HepG2 (cell line): Measurements from ENCODE around the gene HSPA1B. TPM values are rescaled to one million over a fixed set of nuclear protein-coding genes. Genes with fewer than 3 reads are reported as not detected.

ENCODE experiments used
- ARHGAP35 ChIP-seq: sonication (generic); formaldehyde crosslinking; IDR thresholded peaks from 2 replicates; pipeline ENCODE4 v1.9.0; 2022; ENCODE audit warnings: mild to moderate bottlenecking, inconsistent platforms, moderate library complexity, missing genetic modification reagents, borderline replicate concordance
- CBFB ChIP-seq: sonication (generic); formaldehyde crosslinking; IDR thresholded peaks from 2 replicates; pipeline ENCODE4 v1.4.0; 2020; ENCODE audit warnings: missing genetic modification reagents
- CC2D1A ChIP-seq: sonication (generic); formaldehyde crosslinking; IDR thresholded peaks from 2 replicates; pipeline ENCODE4 v1.8.1; 2023; ENCODE audit warnings: mild to moderate bottlenecking, missing genetic modification reagents
- CREM ChIP-seq, 2 experiments: sonication (generic) in 1 of 2; formaldehyde crosslinking in 1 of 2; IDR thresholded peaks; 2 replicates each; pipeline versions ENCODE4 v1.4.0 to v1.6.1; 2016 to 2020; ENCODE audit warnings: antibody characterized with exemption in 1 of 2, mild to moderate bottlenecking in 1 of 2, missing genetic modification reagents in 1 of 2
- DNMT3B ChIP-seq: conservative IDR thresholded peaks from 2 replicates; pipeline ENCODE4 v1.6.1; 2016; ENCODE audit warnings: missing biosample characterization, control low read depth
- HOXA7 ChIP-seq: sonication (generic); formaldehyde crosslinking; IDR thresholded peaks from 2 replicates; pipeline ENCODE4 v1.8.1; 2022; ENCODE audit warnings: mild to moderate bottlenecking, missing genetic modification reagents, moderate library complexity
- KDM1A ChIP-seq: IDR thresholded peaks from 2 replicates; pipeline ENCODE4 v1.6.1; 2016; ENCODE audit warnings: missing compliant biosample characterization
- NR2F1 ChIP-seq, 2 experiments: fragments of 450-650 bp in 1 of 2; formaldehyde crosslinking in 1 of 2; IDR thresholded peaks; 2 replicates each; pipeline versions ENCODE4 v1.5.0 to v1.6.1; 2016 to 2020; ENCODE audit warnings: mild to moderate bottlenecking in 1 of 2, missing compliant biosample characterization in 1 of 2, missing genetic modification reagents in 1 of 2, moderate library complexity in 1 of 2
- PHF5A ChIP-seq: IDR thresholded peaks from one replicate; pipeline ENCODE4 v1.6.1; 2018; ENCODE audit warnings: low read depth, missing genetic modification reagents; ENCODE audit not compliant: unreplicated experiment
- RXRA ChIP-seq: sonication (generic); formaldehyde crosslinking; IDR thresholded peaks from 2 replicates; pipeline ENCODE4 v1.5.1; 2020; ENCODE audit warnings: missing genetic modification reagents
- TEAD3 ChIP-seq: optimal IDR thresholded peaks from 2 replicates; pipeline ENCODE3; 2016; ENCODE audit warnings: borderline replicate concordance
- TOE1 ChIP-seq: sonication (generic); formaldehyde crosslinking; IDR thresholded peaks from 2 replicates; pipeline ENCODE4 v1.4.0; 2020; ENCODE audit warnings: mild to moderate bottlenecking, missing genetic modification reagents
- WIZ ChIP-seq: sonication (generic); formaldehyde crosslinking; IDR thresholded peaks from 2 replicates; pipeline ENCODE4 v1.5.1; 2020; ENCODE audit warnings: mild to moderate bottlenecking, missing genetic modification reagents
- YEATS4 ChIP-seq: sonication (generic); formaldehyde crosslinking; IDR thresholded peaks from 2 replicates; pipeline ENCODE4 v1.4.0; 2020; ENCODE audit warnings: missing genetic modification reagents, borderline replicate concordance
- ZBTB21 ChIP-seq: sonication (generic); formaldehyde crosslinking; IDR thresholded peaks from 2 replicates; pipeline ENCODE4 v1.4.0; 2020; ENCODE audit warnings: missing genetic modification reagents
- ZFP62 ChIP-seq: sonication (generic); formaldehyde crosslinking; IDR thresholded peaks from 2 replicates; pipeline ENCODE4 v1.4.0; 2020; ENCODE audit warnings: missing genetic modification reagents
- ZNF253 ChIP-seq: sonication (generic); formaldehyde crosslinking; IDR thresholded peaks from 2 replicates; pipeline ENCODE4 v1.8.0; 2022; ENCODE audit warnings: mild to moderate bottlenecking, missing genetic modification reagents, borderline replicate concordance
- ZNF343 ChIP-seq: sonication (generic); formaldehyde crosslinking; IDR thresholded peaks from 2 replicates; pipeline ENCODE4 v1.4.0; 2020; ENCODE audit warnings: mild to moderate bottlenecking, missing genetic modification reagents
- ZNF713 ChIP-seq: sonication (generic); formaldehyde crosslinking; IDR thresholded peaks from 2 replicates; pipeline ENCODE4 v1.4.0; 2020; ENCODE audit warnings: mild to moderate bottlenecking, missing genetic modification reagents
- ZNF839 ChIP-seq: sonication (generic); formaldehyde crosslinking; IDR thresholded peaks from 2 replicates; pipeline ENCODE4 v1.4.0; 2020; ENCODE audit warnings: missing genetic modification reagents, mild to moderate bottlenecking, borderline replicate concordance
- ZNF878 ChIP-seq: sonication (generic); formaldehyde crosslinking; IDR thresholded peaks from 2 replicates; pipeline ENCODE4 v1.8.1; 2023; ENCODE audit warnings: mild to moderate bottlenecking, missing genetic modification reagents, moderate library complexity
- ZSCAN29 ChIP-seq: sonication (generic); formaldehyde crosslinking; conservative IDR thresholded peaks from 2 replicates; pipeline ENCODE4 v1.4.0; 2020; ENCODE audit warnings: mild to moderate bottlenecking, missing genetic modification reagents
- polyA plus RNA-seq, 8 experiments: library from polyadenylated mRNA; depleted of rRNA in 3 of 8; stranded (reverse) in 7 of 8; unstranded in 1 of 8; fragments of >200 nt; fragmentation: Illumina TruSeq in 4 of 8; extraction: Trizol in 4 of 8; gene quantifications; 2 replicates each; pipeline versions ENCODE4 v1.2.1 to v1.2.3, GENCODE V29; 2011 to 2016; ENCODE audit warnings: low read depth in 4 of 8, missing spikeins in 1 of 8, mixed read lengths in 1 of 8; ENCODE audit not compliant: insufficient read depth in 1 of 8
- total RNA-seq, 5 experiments: library from RNA; depleted of rRNA; stranded (reverse); fragments of >200 nt; fragmentation: Illumina TruSeq; extraction: Trizol; gene quantifications; 2 replicates each; pipeline ENCODE4 v1.2.3, GENCODE V29; 2016; ENCODE audit warnings: low read depth in 1 of 5
- TF ChIP-seq, protein P1 (sequence below): sonication (generic); formaldehyde crosslinking; IDR thresholded peaks from 2 replicates; pipeline ENCODE4 v1.5.0; 2020; ENCODE audit warnings: mild to moderate bottlenecking, missing genetic modification reagents, moderate library complexity
- TF ChIP-seq, protein P2 (sequence below): sonication (generic); formaldehyde crosslinking; IDR thresholded peaks from 2 replicates; pipeline ENCODE4 v1.4.0; 2020; ENCODE audit warnings: low read depth, missing genetic modification reagents
- TF ChIP-seq, protein P3 (sequence below): sonication (generic); formaldehyde crosslinking; IDR thresholded peaks from 2 replicates; pipeline ENCODE4 v1.9.0; 2022; ENCODE audit warnings: low read depth, missing genetic modification reagents

HSPA1B gene
- total and polyA plus RNA-seq, 2 of the 13 experiments (the other 11 are each of a cell fraction or from before 2014, with no cell fraction given): 26.0 to 186 TPM

DNA sequence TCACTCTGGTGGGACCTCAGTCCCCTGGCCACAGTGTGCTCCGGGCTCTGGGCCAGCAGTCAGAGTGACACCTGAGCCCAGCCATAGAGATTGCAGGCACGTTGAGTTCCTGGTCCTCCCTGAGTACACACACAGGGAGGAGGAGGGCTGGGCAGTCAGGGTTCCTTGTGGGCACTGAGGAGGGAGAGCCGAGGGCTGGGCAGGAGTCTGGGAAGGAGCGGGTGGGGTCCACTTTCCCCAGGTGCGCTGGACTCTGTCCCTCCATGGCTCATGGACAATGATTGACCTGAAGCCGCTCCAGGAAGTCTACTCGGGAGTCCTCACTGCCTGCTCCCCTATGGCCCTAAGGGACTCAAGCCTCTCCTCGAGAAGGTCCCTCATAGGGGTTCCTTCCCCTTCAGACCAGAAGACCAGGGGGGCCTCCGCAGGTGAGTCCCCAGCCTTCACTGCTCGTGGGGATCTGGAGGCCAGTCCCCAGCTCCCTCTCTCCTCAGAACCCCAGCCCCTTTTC, 50.2 kb downstream of the HSPA1B start (continued):
- TF ChIP-seq, protein P1, sequence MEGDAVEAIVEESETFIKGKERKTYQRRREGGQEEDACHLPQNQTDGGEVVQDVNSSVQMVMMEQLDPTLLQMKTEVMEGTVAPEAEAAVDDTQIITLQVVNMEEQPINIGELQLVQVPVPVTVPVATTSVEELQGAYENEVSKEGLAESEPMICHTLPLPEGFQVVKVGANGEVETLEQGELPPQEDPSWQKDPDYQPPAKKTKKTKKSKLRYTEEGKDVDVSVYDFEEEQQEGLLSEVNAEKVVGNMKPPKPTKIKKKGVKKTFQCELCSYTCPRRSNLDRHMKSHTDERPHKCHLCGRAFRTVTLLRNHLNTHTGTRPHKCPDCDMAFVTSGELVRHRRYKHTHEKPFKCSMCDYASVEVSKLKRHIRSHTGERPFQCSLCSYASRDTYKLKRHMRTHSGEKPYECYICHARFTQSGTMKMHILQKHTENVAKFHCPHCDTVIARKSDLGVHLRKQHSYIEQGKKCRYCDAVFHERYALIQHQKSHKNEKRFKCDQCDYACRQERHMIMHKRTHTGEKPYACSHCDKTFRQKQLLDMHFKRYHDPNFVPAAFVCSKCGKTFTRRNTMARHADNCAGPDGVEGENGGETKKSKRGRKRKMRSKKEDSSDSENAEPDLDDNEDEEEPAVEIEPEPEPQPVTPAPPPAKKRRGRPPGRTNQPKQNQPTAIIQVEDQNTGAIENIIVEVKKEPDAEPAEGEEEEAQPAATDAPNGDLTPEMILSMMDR (CRISPR knock-in tag): peak; percentile 30; the same call in 1 of the 2 replicates
- TF ChIP-seq KDM1A (CRISPR knock-in tag): no peak
- no peak for TF ChIP-seq ZBTB21 (CRISPR knock-in tag)
- peak; percentile 76; the same call in 1 of the 2 replicates for TF ChIP-seq ZNF343
- no peak for TF ChIP-seq CREM (IDR thresholded peaks at IDR 0.05)
- no peak for TF ChIP-seq CREM (CRISPR knock-in tag; IDR thresholded peaks at IDR 0.05)
- TF ChIP-seq ZNF839 (CRISPR knock-in tag): no peak
- TF ChIP-seq, protein P2, sequence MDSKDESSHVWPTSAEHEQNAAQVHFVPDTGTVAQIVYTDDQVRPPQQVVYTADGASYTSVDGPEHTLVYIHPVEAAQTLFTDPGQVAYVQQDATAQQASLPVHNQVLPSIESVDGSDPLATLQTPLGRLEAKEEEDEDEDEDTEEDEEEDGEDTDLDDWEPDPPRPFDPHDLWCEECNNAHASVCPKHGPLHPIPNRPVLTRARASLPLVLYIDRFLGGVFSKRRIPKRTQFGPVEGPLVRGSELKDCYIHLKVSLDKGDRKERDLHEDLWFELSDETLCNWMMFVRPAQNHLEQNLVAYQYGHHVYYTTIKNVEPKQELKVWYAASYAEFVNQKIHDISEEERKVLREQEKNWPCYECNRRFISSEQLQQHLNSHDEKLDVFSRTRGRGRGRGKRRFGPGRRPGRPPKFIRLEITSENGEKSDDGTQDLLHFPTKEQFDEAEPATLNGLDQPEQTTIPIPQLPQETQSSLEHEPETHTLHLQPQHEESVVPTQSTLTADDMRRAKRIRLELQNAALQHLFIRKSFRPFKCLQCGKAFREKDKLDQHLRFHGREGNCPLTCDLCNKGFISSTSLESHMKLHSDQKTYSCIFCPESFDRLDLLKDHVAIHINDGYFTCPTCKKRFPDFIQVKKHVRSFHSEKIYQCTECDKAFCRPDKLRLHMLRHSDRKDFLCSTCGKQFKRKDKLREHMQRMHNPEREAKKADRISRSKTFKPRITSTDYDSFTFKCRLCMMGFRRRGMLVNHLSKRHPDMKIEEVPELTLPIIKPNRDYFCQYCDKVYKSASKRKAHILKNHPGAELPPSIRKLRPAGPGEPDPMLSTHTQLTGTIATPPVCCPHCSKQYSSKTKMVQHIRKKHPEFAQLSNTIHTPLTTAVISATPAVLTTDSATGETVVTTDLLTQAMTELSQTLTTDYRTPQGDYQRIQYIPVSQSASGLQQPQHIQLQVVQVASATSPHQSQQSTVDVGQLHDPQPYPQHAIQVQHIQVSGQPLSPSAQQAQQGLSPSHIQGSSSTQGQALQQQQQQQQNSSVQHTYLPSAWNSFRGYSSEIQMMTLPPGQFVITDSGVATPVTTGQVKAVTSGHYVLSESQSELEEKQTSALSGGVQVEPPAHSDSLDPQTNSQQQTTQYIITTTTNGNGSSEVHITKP (CRISPR knock-in tag): peak; percentile 35; the same call in 1 of the 2 replicates
- TF ChIP-seq NR2F1 (CRISPR knock-in tag; IDR thresholded peaks at IDR 0.05): peak in 1 of 2 experiments; percentile 28; a peak in 1 of 4 replicates
- no peak for TF ChIP-seq ZNF253
- TF ChIP-seq CBFB (CRISPR knock-in tag): no peak
- TF ChIP-seq PHF5A (CRISPR knock-in tag): no peak
- TF ChIP-seq DNMT3B (CRISPR knock-in tag): no peak
- TF ChIP-seq TEAD3: no peak
- TF ChIP-seq ZNF878: no peak
- TF ChIP-seq TOE1 (CRISPR knock-in tag): no peak
- TF ChIP-seq ZFP62 (CRISPR knock-in tag): no peak
- TF ChIP-seq, protein P3, sequence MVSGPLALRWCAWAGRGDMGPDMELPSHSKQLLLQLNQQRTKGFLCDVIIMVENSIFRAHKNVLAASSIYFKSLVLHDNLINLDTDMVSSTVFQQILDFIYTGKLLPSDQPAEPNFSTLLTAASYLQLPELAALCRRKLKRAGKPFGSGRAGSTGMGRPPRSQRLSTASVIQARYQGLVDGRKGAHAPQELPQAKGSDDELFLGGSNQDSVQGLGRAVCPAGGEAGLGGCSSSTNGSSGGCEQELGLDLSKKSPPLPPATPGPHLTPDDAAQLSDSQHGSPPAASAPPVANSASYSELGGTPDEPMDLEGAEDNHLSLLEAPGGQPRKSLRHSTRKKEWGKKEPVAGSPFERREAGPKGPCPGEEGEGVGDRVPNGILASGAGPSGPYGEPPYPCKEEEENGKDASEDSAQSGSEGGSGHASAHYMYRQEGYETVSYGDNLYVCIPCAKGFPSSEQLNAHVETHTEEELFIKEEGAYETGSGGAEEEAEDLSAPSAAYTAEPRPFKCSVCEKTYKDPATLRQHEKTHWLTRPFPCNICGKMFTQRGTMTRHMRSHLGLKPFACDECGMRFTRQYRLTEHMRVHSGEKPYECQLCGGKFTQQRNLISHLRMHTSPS (CRISPR knock-in tag): peak; percentile 65; the same call in 1 of the 2 replicates
- TF ChIP-seq ZSCAN29: peak; percentile 70; the same call in 1 of the 2 replicates
- TF ChIP-seq RXRA (CRISPR knock-in tag): peak; percentile 73; the same call in 1 of the 2 replicates
- no peak for TF ChIP-seq ZNF713
- no peak for TF ChIP-seq YEATS4 (CRISPR knock-in tag)
- no peak for TF ChIP-seq WIZ (CRISPR knock-in tag)
- TF ChIP-seq CC2D1A (CRISPR knock-in tag): no peak
- TF ChIP-seq ARHGAP35: peak; percentile 49; the same call in 1 of the 2 replicates
- TF ChIP-seq HOXA7 (CRISPR knock-in tag): no peak
